ENCODE data around the gene ABI3BP. TPM values are rescaled to one million over a fixed set of nuclear protein-coding genes. Genes with fewer than 3 reads are reported as not detected.
"Not testable (repeated sequence)": the region's sequence is repeated elsewhere in the genome, so short reads cannot be mapped to it uniquely, and the experiment has no call there.

ABI3BP gene
- total RNA-seq, 1 experiment from 2014 or later: 0.74 TPM

DNA sequence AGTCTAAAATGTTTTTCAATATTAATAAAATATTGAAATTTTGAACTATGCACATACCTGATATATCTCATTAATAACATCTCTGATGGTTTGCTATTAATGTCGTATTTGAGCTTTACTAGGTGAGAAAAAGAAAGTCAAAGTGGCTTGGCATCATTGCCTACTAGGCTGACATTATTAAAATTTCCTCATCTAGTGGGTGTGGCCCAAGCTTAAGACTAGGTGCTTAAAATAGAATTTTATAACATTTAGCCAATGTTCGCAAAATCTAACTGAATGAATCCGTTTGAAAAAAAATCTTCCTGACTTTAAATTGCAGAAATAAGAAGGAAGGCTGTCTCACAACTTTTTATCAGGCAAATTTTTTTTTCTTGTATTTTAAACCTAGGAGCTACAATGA is 46.1 kb downstream of the ABI3BP start (continued):
- TF ChIP-seq, protein P1, sequence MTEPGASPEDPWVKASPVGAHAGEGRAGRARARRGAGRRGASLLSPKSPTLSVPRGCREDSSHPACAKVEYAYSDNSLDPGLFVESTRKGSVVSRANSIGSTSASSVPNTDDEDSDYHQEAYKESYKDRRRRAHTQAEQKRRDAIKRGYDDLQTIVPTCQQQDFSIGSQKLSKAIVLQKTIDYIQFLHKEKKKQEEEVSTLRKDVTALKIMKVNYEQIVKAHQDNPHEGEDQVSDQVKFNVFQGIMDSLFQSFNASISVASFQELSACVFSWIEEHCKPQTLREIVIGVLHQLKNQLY (CRISPR knock-in tag; IDR thresholded peaks at IDR 0.05): no peak
- TF ChIP-seq ZNF232 (CRISPR knock-in tag; IDR thresholded peaks at IDR 0.05) (no peak), ZNF219 (CRISPR knock-in tag; IDR thresholded peaks at IDR 0.05; ENCODE audit: borderline replicate concordance) (no peak), IRF2 (CRISPR knock-in tag; IDR thresholded peaks at IDR 0.05; ENCODE audit: borderline replicate concordance, low read depth) (no peak), SP1 (CRISPR knock-in tag; conservative IDR thresholded peaks at IDR 0.05) (no peak)
- TF ChIP-seq, protein P2, sequence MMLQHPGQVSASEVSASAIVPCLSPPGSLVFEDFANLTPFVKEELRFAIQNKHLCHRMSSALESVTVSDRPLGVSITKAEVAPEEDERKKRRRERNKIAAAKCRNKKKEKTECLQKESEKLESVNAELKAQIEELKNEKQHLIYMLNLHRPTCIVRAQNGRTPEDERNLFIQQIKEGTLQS (CRISPR knock-in tag; conservative IDR thresholded peaks at IDR 0.05): no peak
- TF ChIP-seq, protein P3, sequence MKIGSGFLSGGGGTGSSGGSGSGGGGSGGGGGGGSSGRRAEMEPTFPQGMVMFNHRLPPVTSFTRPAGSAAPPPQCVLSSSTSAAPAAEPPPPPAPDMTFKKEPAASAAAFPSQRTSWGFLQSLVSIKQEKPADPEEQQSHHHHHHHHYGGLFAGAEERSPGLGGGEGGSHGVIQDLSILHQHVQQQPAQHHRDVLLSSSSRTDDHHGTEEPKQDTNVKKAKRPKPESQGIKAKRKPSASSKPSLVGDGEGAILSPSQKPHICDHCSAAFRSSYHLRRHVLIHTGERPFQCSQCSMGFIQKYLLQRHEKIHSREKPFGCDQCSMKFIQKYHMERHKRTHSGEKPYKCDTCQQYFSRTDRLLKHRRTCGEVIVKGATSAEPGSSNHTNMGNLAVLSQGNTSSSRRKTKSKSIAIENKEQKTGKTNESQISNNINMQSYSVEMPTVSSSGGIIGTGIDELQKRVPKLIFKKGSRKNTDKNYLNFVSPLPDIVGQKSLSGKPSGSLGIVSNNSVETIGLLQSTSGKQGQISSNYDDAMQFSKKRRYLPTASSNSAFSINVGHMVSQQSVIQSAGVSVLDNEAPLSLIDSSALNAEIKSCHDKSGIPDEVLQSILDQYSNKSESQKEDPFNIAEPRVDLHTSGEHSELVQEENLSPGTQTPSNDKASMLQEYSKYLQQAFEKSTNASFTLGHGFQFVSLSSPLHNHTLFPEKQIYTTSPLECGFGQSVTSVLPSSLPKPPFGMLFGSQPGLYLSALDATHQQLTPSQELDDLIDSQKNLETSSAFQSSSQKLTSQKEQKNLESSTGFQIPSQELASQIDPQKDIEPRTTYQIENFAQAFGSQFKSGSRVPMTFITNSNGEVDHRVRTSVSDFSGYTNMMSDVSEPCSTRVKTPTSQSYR (CRISPR knock-in tag; IDR thresholded peaks at IDR 0.05): no peak

DNA sequence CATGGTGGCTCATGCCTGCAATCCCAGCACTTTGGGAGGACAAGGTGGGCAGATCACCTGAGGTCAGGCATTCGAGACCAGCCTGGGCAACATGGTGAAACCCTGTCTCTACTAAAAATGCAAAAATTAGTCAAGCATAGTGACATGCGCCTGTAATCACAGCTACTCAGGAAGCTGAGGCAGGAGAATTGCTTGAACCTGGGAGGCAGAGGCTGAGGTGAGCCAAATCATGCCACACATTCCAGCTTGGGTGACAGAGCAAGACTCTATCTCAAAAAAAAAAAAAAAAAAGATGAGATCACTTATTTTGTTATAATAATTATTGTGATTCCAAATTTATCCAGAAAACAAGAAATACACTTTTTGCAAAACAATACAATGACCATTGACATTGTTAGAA is 47.1 kb downstream of the ABI3BP start:
- CTCF ChIA-PET, POLR2A ChIA-PET: not testable (repeated sequence)

DNA sequence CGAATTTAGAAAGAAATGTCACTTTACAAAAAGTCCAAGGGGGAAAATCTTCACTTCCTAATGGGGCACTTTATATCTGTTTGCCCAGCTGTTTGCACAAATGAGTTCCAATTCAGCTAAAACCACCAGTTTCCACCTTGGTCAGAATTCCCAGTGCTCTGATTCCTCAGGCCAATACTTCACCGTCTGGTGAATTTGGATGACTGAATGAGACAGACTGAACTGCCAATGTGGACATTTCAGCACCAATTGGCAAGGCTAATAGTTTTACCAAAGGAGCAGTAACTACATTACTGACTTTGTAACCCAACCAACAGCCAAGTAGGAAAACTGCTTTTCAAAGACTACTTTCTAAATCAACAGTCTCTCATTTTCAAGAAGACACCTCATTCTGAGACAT is 51.8 kb downstream of the ABI3BP start:
- no peak overlapping the region for H3K4me3 Mint-ChIP-seq
- peaks cover 40% of the 10 kb centered on the region for H3K4me1 Mint-ChIP-seq
- no peak overlapping the region for H3K27ac Mint-ChIP-seq
- H3K27me3 Mint-ChIP-seq (ENCODE audit: low read depth): no peaks in the 10 kb centered on the region
- CTCF ChIA-PET: no interaction called here
- H3K9me3 Mint-ChIP-seq: peaks cover 7% of the 10 kb centered on the region; the same call in 1 of the 2 replicates
- DNase-seq (ENCODE audit: low spot score): no peak
- POLR2A ChIA-PET: no interaction called here
- TF ChIP-seq, protein P4, sequence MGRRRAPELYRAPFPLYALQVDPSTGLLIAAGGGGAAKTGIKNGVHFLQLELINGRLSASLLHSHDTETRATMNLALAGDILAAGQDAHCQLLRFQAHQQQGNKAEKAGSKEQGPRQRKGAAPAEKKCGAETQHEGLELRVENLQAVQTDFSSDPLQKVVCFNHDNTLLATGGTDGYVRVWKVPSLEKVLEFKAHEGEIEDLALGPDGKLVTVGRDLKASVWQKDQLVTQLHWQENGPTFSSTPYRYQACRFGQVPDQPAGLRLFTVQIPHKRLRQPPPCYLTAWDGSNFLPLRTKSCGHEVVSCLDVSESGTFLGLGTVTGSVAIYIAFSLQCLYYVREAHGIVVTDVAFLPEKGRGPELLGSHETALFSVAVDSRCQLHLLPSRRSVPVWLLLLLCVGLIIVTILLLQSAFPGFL (CRISPR knock-in tag; IDR thresholded peaks at IDR 0.05; ENCODE audit: borderline replicate concordance): no peak
- TF ChIP-seq, protein P5, sequence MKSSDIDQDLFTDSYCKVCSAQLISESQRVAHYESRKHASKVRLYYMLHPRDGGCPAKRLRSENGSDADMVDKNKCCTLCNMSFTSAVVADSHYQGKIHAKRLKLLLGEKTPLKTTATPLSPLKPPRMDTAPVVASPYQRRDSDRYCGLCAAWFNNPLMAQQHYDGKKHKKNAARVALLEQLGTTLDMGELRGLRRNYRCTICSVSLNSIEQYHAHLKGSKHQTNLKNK (CRISPR knock-in tag; IDR thresholded peaks at IDR 0.05): no peak
- TF ChIP-seq, protein P3 (CRISPR knock-in tag; IDR thresholded peaks at IDR 0.05): no peak
- TF ChIP-seq NFYB (CRISPR knock-in tag; conservative IDR thresholded peaks at IDR 0.05; ENCODE audit: low read depth) (no peak), GTF2I (CRISPR knock-in tag; conservative IDR thresholded peaks at IDR 0.05) (no peak), GABPB1 (CRISPR knock-in tag; IDR thresholded peaks at IDR 0.05) (no peak), ZNF263 (CRISPR knock-in tag; IDR thresholded peaks at IDR 0.05; ENCODE audit: low read depth) (no peak)
- TF ChIP-seq, protein P1 (CRISPR knock-in tag; IDR thresholded peaks at IDR 0.05): no peak
- TF ChIP-seq, protein P6, sequence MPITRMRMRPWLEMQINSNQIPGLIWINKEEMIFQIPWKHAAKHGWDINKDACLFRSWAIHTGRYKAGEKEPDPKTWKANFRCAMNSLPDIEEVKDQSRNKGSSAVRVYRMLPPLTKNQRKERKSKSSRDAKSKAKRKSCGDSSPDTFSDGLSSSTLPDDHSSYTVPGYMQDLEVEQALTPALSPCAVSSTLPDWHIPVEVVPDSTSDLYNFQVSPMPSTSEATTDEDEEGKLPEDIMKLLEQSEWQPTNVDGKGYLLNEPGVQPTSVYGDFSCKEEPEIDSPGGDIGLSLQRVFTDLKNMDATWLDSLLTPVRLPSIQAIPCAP (CRISPR knock-in tag; IDR thresholded peaks at IDR 0.05): no peak
- TF ChIP-seq, protein P7, sequence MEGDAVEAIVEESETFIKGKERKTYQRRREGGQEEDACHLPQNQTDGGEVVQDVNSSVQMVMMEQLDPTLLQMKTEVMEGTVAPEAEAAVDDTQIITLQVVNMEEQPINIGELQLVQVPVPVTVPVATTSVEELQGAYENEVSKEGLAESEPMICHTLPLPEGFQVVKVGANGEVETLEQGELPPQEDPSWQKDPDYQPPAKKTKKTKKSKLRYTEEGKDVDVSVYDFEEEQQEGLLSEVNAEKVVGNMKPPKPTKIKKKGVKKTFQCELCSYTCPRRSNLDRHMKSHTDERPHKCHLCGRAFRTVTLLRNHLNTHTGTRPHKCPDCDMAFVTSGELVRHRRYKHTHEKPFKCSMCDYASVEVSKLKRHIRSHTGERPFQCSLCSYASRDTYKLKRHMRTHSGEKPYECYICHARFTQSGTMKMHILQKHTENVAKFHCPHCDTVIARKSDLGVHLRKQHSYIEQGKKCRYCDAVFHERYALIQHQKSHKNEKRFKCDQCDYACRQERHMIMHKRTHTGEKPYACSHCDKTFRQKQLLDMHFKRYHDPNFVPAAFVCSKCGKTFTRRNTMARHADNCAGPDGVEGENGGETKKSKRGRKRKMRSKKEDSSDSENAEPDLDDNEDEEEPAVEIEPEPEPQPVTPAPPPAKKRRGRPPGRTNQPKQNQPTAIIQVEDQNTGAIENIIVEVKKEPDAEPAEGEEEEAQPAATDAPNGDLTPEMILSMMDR (IDR thresholded peaks at IDR 0.05): no peak
- TF ChIP-seq, protein P8, sequence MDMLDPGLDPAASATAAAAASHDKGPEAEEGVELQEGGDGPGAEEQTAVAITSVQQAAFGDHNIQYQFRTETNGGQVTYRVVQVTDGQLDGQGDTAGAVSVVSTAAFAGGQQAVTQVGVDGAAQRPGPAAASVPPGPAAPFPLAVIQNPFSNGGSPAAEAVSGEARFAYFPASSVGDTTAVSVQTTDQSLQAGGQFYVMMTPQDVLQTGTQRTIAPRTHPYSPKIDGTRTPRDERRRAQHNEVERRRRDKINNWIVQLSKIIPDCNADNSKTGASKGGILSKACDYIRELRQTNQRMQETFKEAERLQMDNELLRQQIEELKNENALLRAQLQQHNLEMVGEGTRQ (CRISPR knock-in tag; IDR thresholded peaks at IDR 0.05): no peak
- no peak for ATAC-seq
- H3K36me3 Mint-ChIP-seq: no peaks in the 10 kb centered on the region

More for the DNA sequence above, 47.1 kb downstream of the ABI3BP start:
- H3K36me3 Mint-ChIP-seq; H3K27me3 Mint-ChIP-seq (ENCODE audit: low read depth); DNase-seq (ENCODE audit: low spot score); H3K9me3 Mint-ChIP-seq; ATAC-seq; H3K27ac Mint-ChIP-seq; H3K4me3 Mint-ChIP-seq: not testable (repeated sequence)
- H3K4me1 Mint-ChIP-seq: peaks cover 21% of the 10 kb centered on the region
